GM21825 (cell line): ENCODE results near the gene STEEP1.

ENCODE experiments used
- ATAC-seq: cut with Tn5 transposase; IDR thresholded peaks from one replicate; pipeline ENCODE4 v1.9.1; 2021; ENCODE audit warnings: mild to moderate bottlenecking, moderate library complexity; ENCODE audit not compliant: unreplicated experiment

The STEEP1 gene

GRCh38 chrX:119565107-119565663, at the start of gene STEEP1:
Gene STEEP1 (minus strand): TSS chrX:119565409. CDS start chrX:119565355, 54 bp downstream.
- ATAC-seq, result peak; percentile 87

GRCh38 chrX:119614776-119615175, 49.6 kb upstream of the STEEP1 start:
- ATAC-seq, result no peak

GRCh38 chrX:119607018-119607389, 41.8 kb upstream of the STEEP1 start:
- ATAC-seq, result no peak

- ATAC-seq, result peak; percentile 70
These were observed 41.2 kb upstream of the STEEP1 start, which contains the start of gene NKRF for GRCh38 chrX:119606280-119607017. Gene NKRF (minus strand): TSS chrX:119606424.

GRCh38 chrX:119605464-119606279, 40.5 kb upstream of the STEEP1 start:
- ATAC-seq, result peak; percentile 29

- ATAC-seq, result no peak
These were observed 39.7 kb upstream of the STEEP1 start for GRCh38 chrX:119604766-119605463.

GRCh38 chrX:119602701-119603255, 37.6 kb upstream of the STEEP1 start:
- ATAC-seq, result no peak

- no peak for ATAC-seq
These were observed 24.6 kb upstream of the STEEP1 start for GRCh38 chrX:119589810-119590209.

GRCh38 chrX:119583431-119584059, 18.3 kb upstream of the STEEP1 start:
- no peak for ATAC-seq

- ATAC-seq, result no peak
These were observed 14.2 kb upstream of the STEEP1 start for GRCh38 chrX:119579414-119579813.

- ATAC-seq, result peak; percentile 83
These were observed 9.4 kb upstream of the STEEP1 start, which contains the start of gene UBE2A for GRCh38 chrX:119574394-119575266. Gene UBE2A (plus strand): TSS chrX:119574563. CDS start chrX:119574712, 149 bp downstream.

GRCh38 chrX:119573840-119574393, 8.7 kb upstream of the STEEP1 start:
- peak; percentile 24 for ATAC-seq

GRCh38 chrX:119573222-119573621, 8.0 kb upstream of the STEEP1 start:
- ATAC-seq, result no peak

GRCh38 chrX:119570351-119570835, 5.2 kb upstream of the STEEP1 start:
- no peak for ATAC-seq

- no peak for ATAC-seq
These were observed 12.7 kb downstream of the STEEP1 start for GRCh38 chrX:119552508-119552907.

- peak; percentile 65 for ATAC-seq
These were observed 15.7 kb downstream of the STEEP1 start for GRCh38 chrX:119549327-119550016.

GRCh38 chrX:119541188-119541587, 24.0 kb downstream of the STEEP1 start:
- ATAC-seq, result no peak

GRCh38 chrX:119539872-119540271, 25.3 kb downstream of the STEEP1 start:
- ATAC-seq, result no peak
